ENCODE data around the gene NSUN7.
A peak's percentile ranks its signal among the peaks of the same experiment; 100 is the strongest.

NSUN7 gene

DNA sequence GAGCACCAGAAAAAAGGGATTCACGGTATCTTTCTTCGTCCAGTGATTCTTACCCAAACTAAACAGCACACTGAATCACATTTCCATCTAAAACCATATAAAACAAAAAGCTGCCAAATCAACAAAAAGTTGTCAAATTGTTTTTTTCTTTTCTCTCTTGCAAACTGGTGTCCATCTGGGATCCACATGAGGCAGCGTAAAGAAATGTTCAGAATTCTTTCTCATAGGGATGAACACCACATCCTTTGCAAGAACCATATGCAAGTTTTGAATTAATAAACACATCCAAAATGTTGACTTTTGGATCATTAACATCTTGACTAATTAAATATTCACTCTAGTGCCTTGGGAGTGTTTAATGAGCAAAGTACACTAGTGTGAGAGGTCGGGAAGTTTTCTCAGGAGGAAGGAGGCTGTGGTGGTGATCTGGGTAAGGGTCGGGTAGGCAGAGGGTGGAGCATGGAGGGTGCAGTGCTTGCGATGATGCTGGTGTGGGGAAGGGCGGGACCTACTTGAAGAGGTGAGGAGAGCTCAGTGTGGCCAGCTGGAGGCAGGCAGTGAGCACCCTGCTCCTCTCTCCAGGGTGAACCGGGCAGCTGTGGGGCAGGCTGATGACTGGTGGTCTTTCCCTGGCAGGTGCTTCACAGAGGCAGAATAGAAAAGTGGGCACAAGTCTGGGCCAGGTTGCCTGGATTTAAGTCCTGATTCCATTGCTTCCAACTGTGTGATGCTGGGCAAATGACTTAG lies 72.8 kb downstream of the NSUN7 start:
- DNase-seq (ENCODE audit: low spot score), result no peak

DNA sequence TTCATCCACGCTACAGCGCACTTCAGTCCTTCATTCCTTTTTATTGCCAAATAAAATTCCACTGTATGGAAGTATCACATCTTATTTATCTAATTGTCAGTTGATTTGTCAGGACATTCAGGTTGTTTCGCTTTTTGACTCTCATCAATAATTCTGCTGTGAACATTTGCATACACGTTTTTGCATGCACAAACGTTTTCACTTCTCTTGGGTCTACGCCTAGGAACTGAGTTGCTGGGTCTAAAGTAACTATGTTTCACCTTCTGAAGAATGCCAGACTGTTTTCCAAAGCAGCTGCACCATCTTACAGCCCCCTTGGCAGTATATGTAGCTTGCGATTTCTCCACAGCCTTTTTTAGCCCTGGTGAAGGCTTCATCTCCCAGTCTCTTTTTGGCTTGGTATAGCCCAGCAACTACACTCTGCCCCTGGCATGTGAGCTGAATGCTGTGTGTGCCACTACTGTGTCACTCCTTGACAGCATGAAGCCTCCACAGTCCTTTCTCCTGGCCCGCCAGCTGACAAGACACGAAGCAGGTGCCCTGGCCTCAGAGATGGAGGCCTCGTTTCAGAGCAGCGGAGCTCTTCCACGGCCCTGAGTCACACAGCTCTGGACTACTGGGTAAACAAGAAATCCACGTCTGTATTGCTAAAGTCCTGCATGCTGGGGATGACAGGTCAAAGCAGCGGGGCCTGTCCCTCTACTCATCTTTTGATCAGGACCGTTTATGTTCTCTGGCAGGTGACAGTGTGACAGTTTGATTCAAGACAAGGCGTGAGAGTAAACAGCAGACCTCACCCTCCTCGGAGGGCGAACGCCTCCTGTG lies 75.5 kb downstream of the NSUN7 start:
- no peak for DNase-seq (ENCODE audit: low spot score)

DNA sequence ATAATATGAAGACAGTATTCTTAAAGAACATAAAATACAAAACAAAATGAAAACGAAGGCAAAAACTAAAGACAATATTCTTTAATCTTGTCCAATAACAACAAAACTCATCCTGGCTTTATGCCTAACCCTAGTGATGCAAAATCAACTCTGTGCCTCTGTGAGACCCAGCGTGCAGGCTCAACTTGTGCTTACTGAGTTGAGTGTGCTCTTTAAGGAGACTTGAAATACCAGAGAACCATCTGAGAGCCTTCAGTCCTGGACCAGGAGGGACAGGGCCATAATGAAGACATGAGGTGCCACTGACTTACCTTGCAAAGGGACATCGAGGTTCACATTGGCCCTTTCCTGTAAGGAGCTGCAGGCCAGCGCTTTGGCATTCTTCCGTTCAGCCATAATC lies 77.1 kb downstream of the NSUN7 start:
- DNase-seq (ENCODE audit: low spot score), result no peak

DNA sequence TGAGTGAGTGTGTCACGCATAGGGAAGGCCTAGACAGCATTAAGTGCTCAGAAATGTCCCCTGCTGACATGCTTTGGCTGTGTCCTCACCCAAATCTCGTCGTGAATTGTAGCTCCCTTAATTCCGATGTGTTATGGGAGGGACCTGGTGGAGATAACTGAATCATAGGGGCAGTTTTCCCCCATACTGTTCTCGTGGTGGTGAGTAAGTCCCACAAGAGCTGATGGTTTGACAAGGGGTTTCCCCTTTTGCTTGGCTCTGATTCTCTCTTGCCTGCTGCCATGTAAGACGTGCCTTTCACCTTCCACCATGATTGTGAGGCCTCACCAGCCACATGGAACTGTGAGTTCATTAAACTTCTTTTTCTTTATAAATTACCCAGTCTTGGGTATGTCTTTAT lies 78.0 kb downstream of the NSUN7 start:
- DNase-seq (ENCODE audit: low spot score), result no peak

DNA sequence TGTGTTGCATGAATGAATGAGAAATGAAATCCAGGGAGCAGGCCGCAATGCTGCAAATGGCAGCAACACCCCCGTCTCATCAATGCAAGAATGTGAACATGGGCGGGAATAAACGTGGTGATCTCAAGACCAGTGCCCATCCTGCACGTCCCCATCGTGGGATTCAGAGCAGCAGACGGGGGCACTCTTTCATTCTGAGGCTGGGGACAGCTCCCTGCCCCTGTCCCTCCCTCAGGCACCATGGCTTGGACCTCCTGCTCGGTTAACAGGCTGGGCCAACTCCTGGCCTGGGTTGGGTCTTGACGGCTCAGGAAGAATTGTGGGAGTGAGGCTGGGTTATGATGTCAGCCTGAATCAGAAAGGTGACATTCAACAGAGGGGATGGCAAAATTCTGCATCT lies 78.9 kb downstream of the NSUN7 start:
- peak; percentile 12 for DNase-seq (ENCODE audit: low spot score)

DNA sequence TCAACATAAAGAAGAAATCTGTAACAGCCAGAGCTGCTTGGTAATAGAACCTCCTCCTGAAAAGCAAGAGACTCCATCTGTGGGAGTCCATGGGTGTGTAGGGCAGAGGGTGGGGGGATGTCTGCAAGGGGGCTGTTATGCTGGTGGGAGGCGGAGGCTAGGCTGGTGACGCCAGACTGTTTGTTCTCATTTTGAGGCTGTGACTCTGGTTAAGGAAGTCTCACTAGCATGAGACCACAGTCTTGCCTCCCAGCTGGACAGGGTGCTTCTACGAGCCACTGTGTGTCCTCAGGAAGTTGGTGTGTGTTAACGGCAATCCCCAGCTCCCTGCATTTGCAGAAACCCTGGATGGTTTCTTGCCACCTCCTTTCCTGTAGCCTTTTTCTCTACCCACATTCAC lies 79.8 kb downstream of the NSUN7 start:
- DNase-seq (ENCODE audit: low spot score), result peak; percentile 30

DNA sequence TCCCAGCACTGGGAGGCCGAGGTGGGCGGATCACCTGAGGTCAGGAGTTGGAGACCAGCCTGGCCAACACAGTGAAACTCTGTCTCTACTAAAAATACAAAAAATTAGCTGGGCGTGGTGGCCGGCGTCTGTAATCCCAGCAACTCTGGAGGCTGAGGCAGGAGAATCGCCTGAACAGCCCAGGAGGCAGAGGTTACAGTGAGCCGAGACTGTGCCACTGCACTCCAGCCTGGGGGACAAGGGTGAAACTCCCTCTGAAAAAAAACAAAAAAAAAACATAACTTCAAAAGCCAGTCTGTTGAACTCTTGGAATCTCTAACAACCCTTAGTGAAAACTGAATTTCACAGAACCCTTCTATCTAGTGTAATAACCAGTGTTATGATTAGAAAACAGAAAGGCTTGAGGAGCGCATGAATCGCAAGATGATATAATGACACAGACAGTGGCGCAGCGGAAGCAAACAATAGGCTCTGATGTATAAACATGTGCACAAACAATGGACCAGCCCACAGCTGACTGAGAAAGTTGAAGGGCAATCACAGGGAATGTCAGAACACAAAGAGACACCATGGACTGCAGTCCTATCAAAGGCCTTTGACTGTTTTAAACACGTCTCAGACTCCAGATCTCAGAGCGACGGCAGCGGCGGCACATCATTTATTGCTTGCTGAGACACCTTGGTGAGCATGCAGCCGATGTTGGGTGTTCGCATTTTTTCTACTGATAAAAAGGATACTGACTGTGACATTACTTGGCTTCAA lies 81.6 kb downstream of the NSUN7 start:
- DNase-seq (ENCODE audit: low spot score), result no peak

DNA sequence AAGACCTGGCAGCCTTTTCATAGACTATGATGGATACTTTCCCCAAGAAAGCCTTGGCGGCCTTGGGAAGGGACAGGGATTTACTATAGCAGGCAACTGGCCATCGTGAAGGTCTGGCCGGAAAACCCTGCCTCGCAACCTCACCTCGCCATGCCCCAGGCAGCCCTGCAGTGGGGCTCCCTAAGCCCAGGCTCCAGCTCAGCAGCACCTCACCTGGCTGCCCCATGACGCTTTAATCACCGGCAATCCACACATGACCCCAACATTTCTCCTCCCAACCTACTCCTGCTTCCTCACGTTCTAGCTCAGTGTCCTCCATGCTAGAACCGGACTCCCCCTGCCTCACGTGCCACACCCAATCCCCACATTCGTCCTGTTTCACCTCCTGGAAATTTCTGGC lies 82.4 kb downstream of the NSUN7 start:
- DNase-seq (ENCODE audit: low spot score), result no peak

DNA sequence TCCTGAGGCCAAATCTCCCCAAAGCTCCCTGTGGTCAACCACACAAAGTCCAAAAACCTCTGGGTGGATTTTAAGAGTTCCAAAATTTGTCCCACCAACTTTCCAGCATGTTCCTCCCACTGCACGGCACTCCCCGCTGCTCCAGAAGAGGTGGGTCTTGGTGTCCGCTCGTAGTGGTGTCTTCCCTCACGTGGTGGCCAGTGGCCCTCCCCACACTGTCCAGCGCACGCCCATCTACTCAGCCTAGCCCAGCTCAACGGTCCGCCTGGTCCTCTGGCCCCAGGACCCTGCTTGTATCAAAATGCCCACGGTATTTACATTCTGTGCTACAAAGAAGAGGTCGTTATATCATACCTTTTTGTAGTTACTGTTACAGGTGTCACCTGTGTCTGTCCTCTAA lies 83.5 kb downstream of the NSUN7 start:
- no peak for DNase-seq (ENCODE audit: low spot score)

DNA sequence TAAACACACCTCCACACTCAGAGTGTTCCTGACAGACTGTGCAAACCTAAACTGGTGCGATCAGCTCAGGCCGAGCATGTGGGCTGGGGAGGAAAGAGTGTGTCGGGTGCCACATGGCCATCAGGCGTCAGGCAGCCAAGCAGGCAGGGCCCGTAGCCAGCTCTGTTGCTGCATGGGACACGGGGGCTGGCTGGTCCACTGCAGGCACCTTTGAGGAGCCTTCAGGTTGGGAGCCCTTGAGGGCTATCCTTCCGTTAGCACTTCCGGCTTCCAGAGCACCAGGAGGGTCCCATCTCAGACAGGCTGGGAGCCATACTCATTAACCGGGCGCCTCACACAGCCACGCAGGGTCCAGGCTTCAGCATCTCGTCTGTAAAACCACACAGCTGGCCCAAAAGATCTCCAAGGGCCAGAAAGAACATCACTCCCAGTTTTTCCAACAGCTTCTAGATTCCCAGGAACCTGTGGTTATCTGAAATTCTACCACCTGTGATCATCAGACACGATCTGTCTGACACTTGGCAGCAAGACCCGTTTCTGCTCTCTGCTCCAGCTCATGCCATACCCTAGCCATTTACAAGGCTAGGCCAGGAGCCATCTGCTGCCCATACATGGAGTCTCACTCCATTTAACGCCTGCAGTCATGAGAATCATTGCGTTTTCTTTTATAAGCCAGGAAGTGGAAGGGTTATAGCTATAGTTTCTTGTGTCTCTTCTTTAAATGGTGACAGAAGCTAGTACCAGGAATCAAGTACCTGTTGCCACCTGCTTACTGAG lies 87.5 kb downstream of the NSUN7 start:
- DNase-seq (ENCODE audit: low spot score), result no peak

DNA sequence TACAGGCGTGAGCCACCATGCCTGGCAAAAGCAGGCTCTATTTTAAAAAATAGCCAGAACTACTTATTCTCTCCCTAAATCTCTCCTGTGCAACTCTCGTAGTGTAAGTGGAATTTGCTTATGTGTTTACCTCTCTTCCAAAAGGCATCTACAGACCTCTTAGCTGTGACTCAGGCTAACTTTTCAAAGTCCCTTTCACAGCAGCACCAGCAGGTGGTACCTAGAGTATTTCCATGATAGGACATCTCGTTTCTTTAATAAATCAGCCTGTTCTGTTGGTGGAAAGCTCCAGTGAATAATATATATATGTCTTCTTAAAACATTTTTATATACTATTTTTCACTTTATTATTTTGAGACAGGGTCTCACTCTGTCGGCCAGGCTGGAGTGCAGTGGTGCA lies 89.0 kb downstream of the NSUN7 start:
- no peak for DNase-seq (ENCODE audit: low spot score)

DNA sequence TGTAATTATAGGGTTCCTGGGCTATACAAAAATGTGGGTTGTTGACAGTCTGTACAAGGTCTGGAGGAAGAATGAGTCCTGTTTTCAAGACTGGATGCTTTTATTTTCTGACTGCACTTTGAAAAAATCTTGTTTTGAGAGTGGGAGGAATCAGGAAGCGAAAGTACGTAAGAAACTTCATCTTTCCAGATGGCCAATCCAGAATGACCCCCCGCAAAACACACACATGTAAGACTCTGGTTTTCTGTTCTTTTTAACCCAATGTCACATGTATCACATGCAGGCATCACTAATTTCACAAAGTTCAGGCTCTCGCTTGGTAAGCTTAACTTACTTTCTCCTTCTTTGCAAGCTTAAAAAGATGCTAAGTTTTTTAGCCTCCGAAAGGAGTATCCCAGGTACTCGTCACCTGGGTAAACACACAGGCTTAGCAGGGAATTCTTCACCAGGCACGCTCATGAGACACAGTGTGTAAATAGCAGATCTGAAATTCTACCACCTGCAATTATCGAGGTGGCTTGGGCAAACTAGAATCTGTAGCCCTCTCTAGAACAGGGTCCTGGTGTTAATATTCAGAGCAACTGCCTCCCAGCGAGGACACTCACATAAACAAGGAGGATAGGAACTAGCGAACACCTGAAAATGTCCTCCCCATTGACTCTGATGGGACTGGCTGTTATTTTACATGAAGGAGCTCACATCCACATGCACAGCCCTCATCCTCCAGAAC lies 90.7 kb downstream of the NSUN7 start:
- DNase-seq (ENCODE audit: low spot score), result no peak

DNA sequence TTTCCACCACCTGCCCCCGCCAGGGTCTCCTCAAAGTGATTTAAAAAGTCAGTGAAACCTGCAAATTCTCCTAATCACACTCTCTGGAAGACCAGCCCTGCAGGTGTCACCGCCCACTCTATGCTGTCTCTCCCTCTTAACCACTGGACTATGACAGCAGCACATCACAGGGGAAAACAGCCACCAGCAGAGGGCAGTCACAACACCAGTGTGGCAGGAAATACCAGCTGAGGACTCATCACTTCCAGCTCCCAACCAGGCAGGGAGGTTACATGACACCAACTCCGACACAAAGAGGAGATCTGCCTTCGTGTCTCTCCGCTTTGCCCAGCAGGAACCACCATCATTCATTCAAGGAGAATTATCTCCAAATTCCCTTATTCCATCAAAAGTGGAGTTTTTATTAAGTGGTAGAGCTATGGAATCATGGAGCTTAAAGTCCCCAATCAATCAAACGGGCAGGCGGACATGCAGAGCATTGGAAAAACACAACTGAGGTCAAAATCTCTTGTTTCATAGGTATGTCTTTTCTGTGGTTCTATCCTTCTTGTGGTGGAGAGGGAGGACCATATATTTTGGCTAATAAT lies 91.3 kb downstream of the NSUN7 start:
- no peak for DNase-seq (ENCODE audit: low spot score)

DNA sequence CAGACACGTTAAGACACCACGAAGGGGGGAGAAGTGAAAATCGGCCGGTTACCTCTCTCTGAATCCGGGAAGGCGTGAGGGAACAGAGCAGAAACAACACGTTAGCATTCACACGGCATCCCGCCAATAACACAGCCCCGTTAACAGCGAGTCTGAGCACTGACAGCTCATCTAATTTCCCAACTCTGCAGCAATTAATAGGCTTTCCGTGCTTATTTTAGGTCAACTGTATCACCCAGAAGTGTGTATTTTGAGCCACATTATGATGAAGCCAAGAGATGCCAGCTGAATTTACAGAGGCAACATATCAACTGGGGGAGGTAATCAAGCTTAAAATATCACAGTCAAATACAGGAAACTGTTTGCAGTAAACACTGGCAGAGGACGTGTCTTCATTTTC lies 92.6 kb downstream of the NSUN7 start:
- no peak for DNase-seq (ENCODE audit: low spot score)

DNA sequence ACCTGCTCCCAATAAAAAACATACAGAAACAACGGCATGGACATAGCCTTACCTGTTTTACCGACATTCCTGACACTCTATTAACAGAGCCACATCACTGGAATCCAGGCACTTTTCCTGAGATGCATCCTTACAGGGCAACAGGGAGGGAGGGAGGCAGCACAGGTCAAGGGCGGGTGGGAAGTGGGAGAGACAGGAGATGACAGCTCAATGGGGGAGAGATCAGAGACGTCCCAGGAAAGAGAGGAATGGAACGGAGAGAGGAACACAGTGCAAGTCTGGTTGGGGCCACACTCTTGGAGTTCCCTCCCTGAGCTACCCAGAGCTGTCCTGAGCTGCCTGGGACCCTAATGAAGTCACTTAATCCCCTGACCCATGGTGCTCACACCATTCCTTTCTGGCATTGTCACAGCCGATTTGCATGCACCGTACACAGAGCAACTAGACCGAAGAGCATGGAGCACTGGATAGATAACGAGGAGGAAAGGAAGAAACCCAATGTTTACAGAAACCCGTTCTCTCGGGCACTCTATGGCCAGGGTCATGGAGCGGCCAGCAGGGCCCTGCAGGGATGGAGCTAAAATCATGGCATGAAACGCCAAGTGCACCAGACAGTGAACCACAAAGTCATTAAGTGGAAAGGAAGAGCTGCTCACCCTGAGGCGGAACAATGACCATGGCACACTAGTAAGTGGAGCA lies 93.1 kb downstream of the NSUN7 start:
- DNase-seq (ENCODE audit: low spot score), result no peak

DNA sequence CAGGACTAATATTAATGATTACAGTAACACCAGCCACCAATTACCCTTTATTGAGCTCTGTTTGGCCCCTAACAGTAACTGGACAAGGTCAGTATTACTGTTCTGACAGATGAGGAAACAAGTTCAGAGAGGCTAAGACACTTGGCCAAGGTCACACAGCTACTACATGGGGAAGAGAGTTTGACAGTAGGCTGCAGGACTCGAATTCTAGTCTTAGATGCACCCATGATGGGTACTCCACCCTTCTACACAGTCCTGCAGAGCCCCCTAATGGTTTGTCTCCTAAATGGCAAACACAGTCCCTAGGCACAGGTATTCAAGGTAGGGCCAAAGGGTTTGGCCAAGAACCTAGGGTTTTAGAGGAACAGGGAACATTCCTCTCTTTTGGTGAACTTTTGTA lies 93.9 kb downstream of the NSUN7 start:
- no peak for DNase-seq (ENCODE audit: low spot score)

DNA sequence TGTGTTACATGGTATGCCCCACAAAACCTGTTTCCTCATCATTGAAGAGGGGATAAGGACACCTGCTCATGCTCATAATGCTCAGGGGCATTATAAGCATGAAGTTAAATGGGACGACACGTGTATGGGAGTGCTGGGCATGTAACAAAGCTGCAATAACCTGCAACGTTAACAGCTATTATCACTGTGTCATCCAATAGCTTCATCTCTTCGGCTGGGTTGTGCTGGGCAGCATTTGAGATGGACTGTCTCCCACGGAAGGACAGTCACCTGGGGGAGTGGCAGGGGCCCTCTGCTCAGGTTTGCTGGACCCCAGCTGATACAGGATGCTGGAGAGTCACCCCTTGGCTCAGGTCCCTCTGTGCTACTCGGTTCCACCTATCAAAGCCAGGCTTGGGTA lies 94.5 kb downstream of the NSUN7 start:
- no peak for DNase-seq (ENCODE audit: low spot score)

DNA sequence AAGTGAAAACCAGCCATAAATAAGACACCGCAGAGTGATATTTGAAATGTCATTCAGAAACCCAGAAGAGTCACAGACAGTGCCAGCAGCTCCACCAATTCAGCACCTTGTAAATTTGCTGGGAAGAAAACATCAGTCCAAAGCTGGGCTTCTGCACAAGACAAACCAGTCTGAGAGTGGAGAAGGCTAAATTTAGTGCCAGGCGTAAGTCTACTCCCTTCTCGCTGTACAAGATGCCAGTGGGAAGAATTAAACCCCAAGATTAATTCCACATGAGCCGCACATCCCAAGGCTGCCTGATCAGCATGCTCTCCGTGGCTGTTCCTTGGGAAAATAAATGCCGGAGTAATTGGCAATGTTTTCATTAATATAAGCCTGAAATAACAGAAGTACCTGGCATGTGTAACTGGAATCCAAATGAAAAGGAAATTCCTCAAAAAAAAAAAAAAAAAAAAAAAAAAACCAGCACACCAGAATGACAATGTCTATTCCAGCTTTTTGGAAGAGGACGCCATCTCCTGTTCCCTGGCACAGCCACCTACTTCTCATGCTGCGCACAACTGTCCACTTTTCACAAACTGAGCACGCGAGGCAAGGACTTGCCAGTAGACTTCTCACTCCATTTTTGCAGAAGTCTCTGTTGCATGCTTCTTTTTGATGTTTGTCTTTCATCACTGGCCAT lies 95.5 kb downstream of the NSUN7 start:
- no peak for DNase-seq (ENCODE audit: low spot score)

DNA sequence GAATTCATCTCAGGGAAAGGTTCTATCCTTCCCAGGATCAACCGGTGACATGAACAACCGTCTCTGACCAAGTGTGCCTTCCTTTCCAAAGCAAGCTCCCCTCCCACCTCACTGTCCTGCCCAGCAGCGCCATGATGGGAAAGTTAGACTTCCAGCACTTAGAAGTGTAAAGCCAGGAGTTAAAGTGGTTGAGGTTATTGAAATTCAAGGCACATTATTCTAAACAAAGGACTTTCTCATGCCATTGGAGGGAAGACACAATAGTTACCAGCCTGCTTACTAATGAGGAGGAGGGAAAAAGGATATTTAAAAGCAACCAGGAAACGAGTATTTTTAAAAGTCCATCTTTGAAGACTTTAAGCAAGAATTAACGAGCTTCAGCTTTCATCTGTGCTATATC lies 96.8 kb downstream of the NSUN7 start:
- DNase-seq (ENCODE audit: low spot score), result no peak

DNA sequence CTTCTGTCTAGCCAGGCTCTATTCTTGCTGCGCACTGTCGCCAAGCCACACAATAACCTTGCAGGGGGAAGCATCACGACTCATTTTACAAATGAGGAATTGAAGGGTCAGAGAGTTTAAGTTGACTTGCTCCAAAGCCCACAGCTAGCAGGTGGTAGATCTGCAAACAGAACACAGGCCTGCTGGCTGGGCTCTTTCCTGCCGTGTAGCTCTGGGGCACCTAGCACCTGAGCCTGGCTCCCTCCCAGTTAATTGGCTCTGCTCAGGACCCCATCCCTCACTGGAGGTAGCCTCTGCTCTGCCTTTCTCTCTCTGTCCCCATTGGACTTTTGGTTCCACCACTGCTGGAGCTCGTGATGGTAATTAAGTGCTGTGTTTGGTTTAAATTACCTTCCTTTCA lies 98.5 kb downstream of the NSUN7 start:
- no peak for DNase-seq (ENCODE audit: low spot score)
